HL-60/S4 treated with phorbol 12-myristate 13-acetate at 8.2 ng/mL for 4 days and 3 days (cell line): ENCODE data around the gene TMEM190.

Experiments used
- in situ Hi-C: fragments of 300-500 bp; cut with MboI; formaldehyde crosslinking; loops from 2 replicates; pipeline ENCODE4 v1.15.0; 2022; ENCODE audit warnings: low sequenced_read_pairs

The TMEM190 gene

DNA sequence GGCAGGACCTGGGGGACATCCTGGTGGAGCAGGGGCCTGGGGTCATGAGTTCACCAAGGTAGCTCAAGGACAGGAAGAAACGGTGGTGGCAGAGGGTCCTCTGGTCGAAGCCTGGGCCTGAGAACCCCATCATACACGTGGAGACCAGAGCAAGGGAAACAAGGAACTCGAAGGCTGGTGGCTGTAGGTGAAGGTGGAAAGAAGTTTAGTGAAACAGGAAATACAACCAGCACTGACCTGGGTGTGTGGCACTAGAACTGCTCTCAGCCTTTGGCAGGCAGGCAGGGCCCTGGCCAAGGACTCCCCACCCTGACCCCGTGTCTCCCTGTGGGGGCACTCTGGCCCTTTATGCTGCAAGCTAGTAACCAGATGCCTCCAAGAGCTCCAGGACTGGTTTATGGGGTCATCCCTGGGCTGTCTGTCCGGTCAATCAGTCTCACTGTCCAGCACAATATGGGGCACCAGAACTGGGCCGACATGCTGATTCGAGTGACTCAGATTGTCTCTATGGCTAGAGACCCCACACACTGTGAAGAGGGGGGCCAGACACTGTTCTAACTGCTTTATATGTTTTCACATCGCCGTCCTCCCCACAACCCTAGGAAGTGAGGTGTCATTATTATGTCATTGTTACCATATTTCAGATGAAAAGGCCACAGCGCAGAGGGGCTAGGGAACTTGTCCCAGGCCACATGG, 25.9 kb upstream of the TMEM190 start:
- in situ Hi-C loops: no loop called here

- in situ Hi-C loops: no loop called here
These were observed 24.6 kb upstream of the TMEM190 start for GRCh38 chr19:55352040-55352439.

DNA sequence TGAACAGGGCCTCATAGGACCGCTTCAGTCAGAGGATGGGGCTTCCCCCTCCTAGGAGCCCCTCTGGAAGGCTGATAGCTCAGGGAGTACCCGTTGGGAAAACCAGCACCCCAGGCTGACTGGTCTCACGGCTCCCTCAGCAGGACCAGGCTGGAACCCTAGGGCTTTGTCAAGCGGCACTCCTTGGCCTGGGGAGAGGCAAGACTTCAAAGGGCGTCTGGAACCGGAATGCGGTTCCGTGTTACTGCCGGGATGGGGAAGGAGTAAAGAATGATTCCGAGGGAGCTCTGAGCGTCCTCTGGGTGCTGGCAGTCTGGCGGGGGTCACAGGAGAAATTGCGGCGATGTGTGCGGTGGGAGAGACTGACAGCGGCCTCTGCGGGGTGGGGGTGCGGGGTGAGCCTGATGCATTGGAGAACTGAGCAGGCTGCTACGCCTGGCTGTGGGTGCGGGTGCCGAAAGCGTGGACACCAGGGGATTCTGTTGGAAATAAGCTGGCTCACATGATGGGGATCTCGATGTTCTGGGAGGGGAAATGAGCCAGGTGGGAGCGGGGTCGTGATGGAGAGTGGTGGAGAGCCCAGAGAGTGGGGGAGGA, 24.0 kb upstream of the TMEM190 start:
- in situ Hi-C loops: no loop called here

GRCh38 chr19:55353356-55353802, 23.2 kb upstream of the TMEM190 start:
- in situ Hi-C loops: no loop called here

- in situ Hi-C loops: no loop called here
These were observed 22.6 kb upstream of the TMEM190 start for GRCh38 chr19:55353803-55354697.

- in situ Hi-C loops: no loop called here
These were observed 21.9 kb upstream of the TMEM190 start, which contains the start of gene COX6B2 for GRCh38 chr19:55354698-55355212. COX6B2 (minus strand) TSS chr19:55354719; CDS start chr19:55354521, 198 bp downstream.

DNA sequence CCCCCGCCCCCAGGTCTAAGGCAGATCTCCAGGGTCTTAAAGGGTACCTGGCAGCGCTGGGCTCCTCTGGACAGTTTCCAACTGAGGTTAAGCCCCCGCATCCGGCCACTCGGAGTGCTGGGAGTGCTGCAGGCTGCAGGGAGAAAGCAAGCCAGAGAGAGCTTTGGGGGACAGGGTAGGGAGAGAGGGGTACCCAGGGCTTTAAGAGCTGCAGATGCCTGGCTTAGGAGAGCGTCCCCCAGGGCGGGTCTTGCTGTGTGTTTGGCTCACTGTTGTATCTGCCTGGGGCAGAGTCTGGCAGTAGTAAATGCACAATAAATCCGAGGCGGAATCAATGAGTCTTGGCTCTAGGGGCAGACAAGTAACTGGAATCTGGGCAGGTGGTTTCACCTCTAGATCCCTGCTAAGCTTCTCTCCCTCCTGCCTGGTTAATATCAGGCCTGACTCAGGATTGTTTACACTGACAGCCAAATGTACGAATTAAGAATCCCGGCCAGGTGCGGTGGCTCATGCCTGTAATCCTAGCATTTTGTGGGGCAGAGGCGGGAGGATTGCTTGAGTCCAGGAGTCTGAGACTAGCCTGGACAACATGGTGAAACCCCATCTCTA, 21.3 kb upstream of the TMEM190 start:
- in situ Hi-C loops: no loop called here

DNA sequence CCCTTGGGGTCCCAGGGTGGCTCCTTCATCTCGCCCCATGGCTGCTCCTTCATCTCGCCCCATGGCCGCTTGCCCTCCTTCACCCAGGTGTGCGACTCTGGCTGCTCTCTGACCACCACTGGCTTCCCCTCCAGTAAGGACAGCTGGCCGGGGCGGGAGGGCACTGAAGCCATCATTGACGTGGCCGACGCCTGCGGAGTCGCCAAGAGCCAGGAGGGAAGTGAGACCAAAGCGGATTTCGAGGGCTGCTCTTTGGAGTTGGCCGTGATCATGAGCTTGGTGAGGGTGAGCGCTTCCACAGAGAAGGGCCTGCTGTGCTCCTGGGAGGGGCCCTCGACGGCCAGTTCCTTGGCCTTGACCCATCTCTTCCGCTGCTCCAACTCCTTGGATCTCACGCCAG, 18.1 kb upstream of the TMEM190 start:
- in situ Hi-C loops: no loop called here

DNA sequence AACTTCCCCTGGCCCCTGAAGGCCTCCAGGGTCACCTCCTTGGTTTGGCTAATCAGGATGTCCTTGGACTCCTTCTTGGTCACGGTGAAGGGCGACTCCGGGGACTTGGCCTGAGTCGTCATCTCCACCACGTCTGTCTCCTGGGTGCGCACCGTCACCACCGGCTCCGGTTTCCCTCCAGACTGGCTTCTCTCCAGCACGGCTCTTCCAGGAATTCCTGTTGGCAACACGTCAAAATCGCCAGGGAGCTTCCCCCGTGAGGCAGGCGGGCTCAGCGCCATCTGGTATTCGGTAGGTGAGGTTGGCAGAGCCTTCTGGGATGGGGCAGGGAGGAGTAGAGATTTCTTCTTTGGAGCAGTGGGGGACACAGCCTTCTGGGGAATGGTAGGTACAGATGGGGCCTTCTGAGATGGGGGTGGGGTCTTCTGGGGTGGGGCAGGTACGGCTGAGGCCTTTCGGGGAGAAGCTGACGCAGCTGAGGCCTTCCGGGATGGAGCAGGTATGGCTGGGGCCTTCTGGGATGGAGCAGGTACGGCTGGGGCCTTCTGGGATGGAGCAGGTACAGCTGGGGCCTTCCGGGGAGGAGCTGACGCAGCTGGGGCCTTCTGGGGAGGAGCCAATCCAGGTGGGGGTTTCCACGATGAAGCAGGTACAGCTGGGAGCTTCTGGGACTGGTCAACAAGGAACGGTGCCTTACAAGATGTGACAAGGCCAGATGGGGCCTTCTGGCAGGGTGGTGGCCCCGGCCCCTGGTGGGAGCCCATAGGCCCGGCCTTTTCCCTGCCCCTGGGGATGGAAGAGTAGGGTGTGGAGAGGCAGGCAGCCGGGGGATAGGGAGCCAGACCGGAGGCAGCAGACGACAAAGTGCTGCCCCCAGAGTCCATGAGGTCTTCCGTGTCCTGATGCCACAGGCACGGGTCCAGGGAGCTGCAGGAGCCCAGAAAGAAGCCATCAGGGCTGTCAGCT, 17.4 kb upstream of the TMEM190 start:
- in situ Hi-C loops: no loop called here

DNA sequence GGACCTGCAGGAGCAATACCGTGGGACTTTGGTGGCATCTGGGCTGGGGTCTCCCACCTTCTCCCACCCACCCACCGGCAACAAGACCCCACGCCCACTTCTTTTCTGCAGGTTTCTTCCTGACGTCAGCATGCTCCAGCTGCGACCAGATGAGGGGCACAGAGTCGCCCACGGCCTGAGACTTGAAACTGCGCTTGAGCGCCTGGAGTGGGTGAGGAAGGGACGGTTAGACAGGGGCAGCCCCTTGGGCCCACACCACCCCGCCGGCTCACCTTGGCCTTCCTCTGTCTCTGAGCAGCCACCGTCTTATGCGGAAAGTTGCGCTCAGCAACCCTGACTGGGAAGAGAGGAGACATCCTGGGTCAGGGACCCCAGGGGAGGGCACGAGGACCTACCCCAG, 15.7 kb upstream of the TMEM190 start:
- in situ Hi-C loops: no loop called here

- in situ Hi-C loops: no loop called here
These were observed 14.2 kb upstream of the TMEM190 start for GRCh38 chr19:55362174-55362989.

DNA sequence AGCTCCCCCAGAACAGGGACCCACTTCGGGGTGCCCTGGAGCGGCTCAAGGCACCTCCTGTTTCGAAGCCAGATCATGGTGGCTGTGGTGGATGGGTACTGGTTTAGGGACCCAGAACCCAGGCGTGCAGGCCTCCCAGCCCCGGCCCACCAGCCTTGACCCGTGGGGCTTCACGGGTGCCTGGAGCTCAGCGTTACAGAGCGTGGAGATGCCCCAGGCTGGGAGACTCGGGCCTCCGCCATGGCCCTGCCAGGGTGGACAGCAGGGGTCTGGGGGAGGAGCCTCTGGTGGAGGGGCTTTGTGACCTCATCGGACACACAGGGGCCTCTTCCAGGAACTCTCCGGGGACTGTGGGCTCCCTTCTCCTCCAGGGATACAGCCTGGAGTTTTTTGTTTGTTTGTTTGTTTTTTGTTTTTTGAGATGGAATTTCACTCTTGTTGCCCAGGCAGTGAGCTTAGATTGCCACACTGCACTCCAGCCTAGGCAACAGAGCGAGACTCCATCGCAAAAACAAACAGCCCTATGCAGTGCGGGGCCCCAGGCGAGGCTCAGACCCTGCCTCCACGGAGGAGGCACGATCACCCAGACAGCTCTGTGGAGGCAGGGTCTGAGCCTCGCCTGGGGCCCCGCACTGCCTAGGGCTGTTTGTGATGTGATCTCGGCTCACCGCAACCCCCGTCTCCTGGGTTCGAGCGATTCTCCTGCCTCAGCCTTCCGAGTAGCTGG, 13.5 kb upstream of the TMEM190 start, which contains the start of gene GARIN5B:
Gene GARIN5B, minus strand, starts transcription at position 271 of the 727 bp plus-strand sequence. Its CDS starts 194 bp downstream, at position 77.
- in situ Hi-C loops: no loop called here

- in situ Hi-C loops: no loop called here
These were observed 11.4 kb upstream of the TMEM190 start for GRCh38 chr19:55365245-55365644.

- in situ Hi-C loops: no loop called here
These were observed 10.7 kb upstream of the TMEM190 start for GRCh38 chr19:55365964-55366363.

DNA sequence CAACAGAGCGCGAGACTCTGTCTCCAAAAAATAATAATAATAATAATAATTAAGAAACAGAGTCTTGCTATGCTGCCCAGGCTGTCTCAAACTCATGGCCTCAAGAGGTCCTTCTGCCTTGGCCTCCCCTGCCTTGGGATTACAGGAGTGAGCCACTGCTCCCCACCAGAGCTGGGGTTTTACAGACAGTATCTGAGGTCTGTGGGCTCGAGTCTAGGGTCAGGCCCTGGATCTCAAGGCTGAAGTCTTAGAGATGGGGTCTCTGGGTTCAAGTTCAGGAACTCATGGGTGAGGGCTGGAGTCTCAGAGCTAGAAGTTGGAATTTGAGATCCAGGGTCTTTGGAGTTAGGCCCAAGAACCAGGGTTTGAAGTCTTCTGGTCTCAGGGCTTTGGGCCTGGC, 9.8 kb upstream of the TMEM190 start:
- in situ Hi-C loops: no loop called here

DNA sequence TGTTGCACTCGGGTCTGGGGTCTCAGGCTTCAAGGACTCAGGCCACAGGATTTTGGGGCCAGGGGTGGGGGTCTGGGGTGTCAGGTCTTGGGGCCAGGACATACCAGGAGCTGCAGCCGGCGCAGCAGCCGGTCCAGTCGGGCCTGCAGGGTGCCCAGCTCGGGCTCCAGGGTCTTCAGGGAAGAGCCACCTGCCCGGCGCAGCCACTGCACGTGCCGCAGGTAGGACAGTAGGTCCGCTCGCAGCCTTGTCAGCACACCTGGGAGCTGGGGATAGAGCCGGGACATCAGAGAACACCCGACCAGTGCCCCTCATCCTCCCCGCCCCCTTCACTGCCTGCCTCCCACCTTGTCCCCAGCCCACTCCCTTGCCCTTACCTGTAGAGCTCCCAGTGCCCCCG, 8.5 kb upstream of the TMEM190 start:
- in situ Hi-C loops: no loop called here

GRCh38 chr19:55368701-55369563, 7.7 kb upstream of the TMEM190 start:
- in situ Hi-C loops: no loop called here
